SK-N-SH (cell line): ENCODE data around the gene FMN1.

Source experiments
- CTCF ChIP-seq: fragments of 200-600 bp; sonication (generic); IDR thresholded peaks from 2 replicates; pipeline ENCODE4 v1.6.1; 2017; ENCODE audit warnings: antibody characterized with exemption, mild to moderate bottlenecking, moderate library complexity
- EP300 ChIP-seq, 2 experiments: IDR thresholded peaks; 2 replicates each; pipeline versions ENCODE4 v1.4.0 to v1.6.1; 2012; ENCODE audit warnings: borderline replicate concordance in 1 of 2, low read depth in 1 of 2, low read length in 1 of 2
- EZH2phosphoT487 ChIP-seq: fragments of 200-600 bp; sonication (generic); IDR thresholded peaks from 2 replicates; pipeline ENCODE4 v1.6.1; 2017; ENCODE audit warnings: low read depth, mixed run types, mild to moderate bottlenecking, antibody characterized with exemption, moderate library complexity, borderline replicate concordance
- MEF2A ChIP-seq: IDR thresholded peaks from 2 replicates; pipeline ENCODE4 v1.4.0; 2012; ENCODE audit warnings: low read depth, borderline replicate concordance
- MXI1 ChIP-seq: IDR thresholded peaks from 2 replicates; pipeline ENCODE4 v1.6.1; 2012; ENCODE audit warnings: mild to moderate bottlenecking, low read depth, low read length, improper control_type of control experiment
- POLR2AphosphoS5 ChIP-seq: IDR thresholded peaks from 2 replicates; pipeline ENCODE4 v1.6.1; 2012; ENCODE audit warnings: low read depth, low read length

GRCh38 chr15:33188641-33189257, 5.8 kb downstream of the FMN1 start:
- TF ChIP-seq MEF2A (no peak), POLR2AphosphoS5 (no peak), CTCF (no peak), EZH2phosphoT487 (no peak), MXI1 (no peak), EP300 (IDR thresholded peaks at IDR 0.05; ENCODE audit: borderline replicate concordance in 1 of 2, low read depth in 1 of 2, low read length in 1 of 2) (no peak)
